ENCODE measurements around the gene KRT85.

Gene KRT85

DNA sequence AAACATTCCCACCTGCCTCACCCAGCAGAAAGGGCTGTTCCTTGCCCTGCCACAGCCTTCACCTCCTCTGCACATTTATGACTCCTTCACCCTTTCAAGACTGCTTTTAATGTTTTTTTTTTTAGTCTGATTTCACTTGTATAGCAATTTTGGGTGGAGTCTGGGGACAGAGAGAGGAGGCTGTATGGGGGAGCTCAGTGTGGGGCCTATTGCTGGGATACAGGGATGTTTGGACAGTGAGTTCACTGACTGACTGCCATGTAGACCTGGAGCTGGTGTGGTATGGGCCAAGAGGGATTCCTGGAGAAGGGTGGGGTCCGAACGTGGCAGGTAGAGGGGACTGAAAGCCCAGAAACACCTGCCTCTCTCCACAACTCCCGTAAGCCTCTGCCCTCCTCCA is 1.9 kb upstream of the KRT85 start:
- in situ Hi-C loops (cut with HindIII; ENCODE audit: low sequenced_read_pairs): no loop called here

DNA sequence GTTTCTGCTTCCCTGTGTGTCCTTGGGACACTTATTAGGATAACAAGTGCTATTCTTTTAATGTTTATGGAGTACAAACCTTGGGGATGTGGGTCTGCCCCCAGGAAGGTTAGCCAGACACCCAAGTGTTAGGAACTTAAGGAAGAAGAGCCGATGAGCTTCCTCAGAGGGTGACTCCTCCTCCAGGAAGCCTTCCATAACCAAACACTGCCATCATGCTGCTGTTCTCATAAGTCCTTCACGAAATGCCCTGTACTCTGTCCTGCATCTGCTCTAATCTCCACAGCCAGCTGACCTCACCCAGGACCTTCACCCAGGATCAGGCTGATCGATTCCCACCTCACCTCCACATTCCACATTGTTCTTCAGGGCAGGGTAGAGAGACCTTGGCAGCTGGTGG is 1.2 kb upstream of the KRT85 start:
- in situ Hi-C loops (cut with HindIII; ENCODE audit: low sequenced_read_pairs): no loop called here

DNA sequence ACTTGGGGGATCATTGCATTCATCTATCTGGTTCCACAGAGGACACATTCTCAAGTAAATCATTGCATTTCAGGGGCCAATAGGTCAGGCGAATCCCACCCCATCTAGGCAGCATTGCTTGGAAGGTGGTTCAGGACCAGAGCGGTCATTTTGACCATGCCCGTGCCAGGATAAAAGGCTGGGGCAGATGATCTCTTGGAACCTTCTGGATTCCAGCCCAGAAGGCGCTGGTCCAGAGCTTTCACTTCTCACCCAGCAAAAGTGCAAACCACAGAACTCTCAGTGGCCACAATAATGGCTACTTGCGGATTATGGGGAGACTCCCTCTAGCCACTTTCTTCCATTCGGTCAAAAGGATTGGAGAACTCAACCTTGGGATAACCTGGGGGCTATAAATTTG is 595 bp upstream of the KRT85 start:
- in situ Hi-C loops (cut with HindIII; ENCODE audit: low sequenced_read_pairs): no loop called here

DNA sequence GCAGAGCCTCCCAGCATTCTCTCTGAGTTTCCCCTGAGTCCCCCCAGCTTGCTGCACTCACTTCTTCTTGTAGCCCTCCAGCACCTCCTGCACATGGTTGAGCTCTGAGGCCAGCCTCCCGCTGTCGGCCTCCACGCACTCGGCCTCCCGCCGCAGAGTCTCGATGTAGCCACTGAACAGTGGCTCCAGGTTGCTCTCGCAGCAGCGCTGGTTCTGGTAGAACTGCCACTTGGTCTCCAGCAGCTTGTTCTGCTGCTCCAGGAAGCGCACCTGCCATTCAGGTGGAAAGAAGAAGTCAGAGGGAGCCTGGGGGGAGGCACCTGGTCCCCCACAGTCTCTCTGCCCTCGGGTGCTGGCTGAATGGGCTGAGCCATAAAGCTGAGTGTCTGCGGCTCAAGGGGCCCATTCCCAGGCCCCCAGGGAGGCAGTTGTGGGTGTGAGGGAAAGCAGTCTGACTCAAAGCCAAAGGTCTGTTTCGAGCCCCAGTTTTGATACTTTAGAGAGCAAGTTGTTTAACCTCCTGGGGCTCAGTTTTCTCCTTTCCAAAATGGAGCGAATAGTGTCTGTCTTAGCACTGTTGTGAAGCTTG is 2.3 kb downstream of the KRT85 start:
- in situ Hi-C loops (cut with HindIII; ENCODE audit: low sequenced_read_pairs): no loop called here

DNA sequence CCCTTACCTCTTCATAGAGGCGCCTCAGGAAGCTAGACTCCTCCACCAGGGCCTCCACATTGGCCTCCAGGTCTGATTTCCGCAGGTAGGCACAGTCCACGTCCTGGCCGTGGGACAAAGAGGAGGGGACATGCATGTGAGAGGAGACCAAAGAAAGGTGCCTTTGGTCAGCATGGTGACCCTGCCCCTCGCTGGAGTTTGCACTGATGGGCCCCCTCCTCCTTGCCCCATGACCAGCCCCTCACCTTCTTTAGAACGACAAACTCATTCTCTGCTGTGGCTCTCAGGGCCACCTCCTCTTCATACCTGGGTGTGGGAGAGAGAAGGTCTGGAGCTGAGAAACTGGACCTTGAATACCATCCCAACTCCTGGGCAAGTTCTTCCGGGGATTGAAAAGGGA is 3.2 kb downstream of the KRT85 start:
- in situ Hi-C loops (cut with HindIII; ENCODE audit: low sequenced_read_pairs): no loop called here

DNA sequence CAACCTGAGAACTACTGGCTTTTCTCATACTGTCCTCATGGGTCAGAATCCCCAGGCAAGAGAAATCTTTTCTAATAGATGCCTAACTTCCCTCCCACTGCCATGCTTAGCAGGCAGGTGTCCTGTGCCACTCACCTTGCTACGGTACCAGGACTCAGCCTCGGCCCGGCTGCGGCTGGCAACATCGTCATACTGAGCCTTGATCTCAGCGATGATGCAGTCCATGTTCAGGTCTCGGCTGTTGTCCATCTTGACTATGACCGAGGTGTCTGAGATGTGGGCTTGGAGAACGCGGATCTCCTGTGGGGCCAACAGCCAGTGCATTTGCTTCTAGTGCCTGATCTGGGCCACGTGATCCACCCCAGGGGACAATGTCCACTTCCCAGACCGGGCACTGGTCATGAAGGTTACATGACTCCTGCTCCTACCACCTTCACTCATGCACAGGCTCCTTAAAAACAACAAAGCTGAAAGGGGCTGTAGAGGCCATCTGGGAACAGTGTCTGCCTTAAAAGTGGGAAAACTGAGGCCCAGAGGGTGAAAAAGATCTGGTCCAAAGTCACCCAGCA is 4.1 kb downstream of the KRT85 start:
- in situ Hi-C loops (cut with HindIII; ENCODE audit: low sequenced_read_pairs): no loop called here

DNA sequence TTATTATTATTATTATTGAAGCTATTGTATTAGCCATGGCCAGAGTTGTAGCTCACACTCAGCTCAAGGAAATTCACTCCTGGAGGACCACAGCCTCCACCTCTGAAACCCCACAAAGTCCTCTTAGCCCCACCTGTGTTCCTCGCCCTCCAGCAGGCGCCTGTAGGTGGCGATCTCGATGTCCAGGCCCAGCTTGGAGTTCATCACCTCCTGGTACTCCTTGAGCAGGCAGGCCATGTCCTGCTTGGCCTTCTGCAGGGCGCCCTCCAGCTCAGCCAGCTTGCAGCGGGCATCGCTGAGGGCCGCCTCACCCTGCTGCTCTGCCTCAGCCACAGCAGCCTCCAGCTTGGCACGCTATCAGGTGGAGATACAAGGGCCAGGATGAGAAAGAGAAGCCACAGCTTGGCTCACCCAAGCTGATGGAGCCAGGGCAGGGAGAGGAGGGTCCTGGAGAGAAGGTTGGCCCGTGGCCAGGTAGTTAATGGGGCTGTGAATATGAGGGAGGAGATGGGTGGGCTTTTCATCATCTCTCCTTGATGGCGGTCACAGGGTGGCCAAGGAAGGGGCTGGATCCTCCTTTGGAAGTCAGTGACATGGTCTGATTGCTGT is 5.1 kb downstream of the KRT85 start:
- in situ Hi-C loops (cut with HindIII; ENCODE audit: low sequenced_read_pairs): no loop called here

DNA sequence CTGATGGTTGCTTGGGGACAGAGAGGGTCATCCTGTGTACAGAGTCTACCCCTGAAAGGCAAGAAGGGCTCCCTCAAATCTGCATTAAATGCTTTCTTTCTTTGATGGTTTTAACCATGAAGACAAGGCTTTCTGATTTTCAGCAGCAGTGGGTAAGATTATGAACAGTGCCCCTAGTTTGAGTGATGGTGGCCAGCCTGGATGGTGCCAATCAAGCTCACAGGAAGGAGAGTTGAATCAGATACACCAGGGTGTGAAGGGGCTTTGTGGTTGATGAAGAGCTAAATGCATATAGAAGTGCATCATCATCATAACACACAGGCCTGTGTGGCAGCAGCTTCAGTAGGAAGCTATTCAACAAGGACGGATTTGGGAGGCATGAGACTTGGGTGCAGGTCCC is 5.7 kb downstream of the KRT85 start:
- in situ Hi-C loops (cut with HindIII; ENCODE audit: low sequenced_read_pairs): no loop called here

DNA sequence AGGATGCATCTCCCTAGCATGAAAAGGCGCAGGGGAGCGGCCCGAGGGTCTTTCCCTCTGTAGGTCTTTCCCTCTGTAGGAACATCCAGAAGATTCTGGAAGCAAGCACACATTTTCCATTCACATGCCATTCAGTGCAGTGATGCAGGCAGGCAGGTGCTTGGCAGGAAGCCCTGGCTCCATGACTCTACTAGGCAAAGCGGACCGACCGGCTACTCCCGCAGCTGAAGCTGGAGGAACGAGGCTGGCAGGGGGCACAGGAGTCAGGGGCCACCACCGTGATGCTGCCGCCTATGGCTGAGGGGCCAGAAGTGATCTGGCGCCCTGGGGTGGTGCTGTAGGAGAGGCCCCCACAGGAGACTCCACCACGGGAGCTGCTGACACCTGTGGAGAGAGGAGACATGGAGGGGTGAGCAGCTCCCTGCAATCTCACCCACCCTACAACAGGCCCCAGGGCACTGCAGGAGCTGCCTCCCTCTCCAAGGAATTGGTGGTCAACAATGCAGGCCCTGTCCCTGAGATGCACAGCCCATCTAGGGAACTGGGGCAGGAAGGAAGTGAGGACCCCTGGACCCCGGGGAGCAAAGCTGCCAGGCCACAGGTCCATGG is 6.5 kb downstream of the KRT85 start:
- in situ Hi-C loops (cut with HindIII; ENCODE audit: low sequenced_read_pairs): no loop called here

DNA sequence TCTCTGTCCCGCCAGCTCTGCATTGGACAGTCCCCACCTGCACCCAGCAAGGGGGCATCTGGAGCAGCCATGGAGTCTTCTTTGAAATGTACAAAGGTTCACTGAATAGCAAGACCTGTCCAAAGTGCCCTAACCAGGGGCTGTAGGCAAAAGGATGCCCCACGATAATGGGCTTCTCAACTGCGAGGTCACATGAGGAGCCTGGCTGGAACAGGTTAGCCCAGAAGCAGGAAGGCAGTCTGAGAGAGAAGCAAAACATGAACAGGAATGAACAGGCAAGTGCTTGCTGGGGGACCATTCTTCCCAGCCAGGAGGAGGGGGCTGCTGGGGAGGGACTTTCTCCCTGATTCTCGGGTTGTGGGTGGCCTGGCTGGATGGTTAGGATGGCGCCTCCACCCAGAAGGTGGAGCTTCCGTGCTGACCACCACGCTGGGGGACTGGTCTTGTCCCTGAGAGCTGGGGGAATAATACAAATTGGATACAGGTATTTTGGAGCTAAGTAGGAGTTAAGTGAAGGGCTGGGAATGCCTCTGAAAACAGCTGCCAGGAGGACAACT is 7.1 kb downstream of the KRT85 start:
- in situ Hi-C loops (cut with HindIII; ENCODE audit: low sequenced_read_pairs): no loop called here

DNA sequence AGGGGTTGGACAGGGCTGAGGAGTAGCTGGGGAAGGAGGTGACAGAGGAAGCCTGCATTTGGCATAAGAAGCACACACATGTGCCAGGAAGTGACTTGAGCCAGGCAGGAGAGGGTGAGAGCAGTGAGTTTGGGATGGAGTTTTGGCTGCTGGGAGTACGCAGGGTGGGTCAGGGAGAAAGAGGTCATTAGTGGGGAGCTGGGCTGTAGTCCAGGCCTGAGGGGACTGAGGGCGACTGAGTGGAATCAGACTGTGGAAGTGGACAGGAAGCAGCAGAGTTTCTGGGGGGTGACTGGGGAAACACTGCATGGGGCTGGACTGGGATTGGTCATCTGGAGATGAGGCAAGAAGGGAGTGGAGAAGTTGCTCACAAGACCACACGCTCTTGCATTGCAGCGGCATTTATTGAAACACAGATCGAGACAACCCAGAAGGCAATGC is 7.6 kb downstream of the KRT85 start:
- in situ Hi-C loops (cut with HindIII; ENCODE audit: low sequenced_read_pairs): no loop called here

DNA sequence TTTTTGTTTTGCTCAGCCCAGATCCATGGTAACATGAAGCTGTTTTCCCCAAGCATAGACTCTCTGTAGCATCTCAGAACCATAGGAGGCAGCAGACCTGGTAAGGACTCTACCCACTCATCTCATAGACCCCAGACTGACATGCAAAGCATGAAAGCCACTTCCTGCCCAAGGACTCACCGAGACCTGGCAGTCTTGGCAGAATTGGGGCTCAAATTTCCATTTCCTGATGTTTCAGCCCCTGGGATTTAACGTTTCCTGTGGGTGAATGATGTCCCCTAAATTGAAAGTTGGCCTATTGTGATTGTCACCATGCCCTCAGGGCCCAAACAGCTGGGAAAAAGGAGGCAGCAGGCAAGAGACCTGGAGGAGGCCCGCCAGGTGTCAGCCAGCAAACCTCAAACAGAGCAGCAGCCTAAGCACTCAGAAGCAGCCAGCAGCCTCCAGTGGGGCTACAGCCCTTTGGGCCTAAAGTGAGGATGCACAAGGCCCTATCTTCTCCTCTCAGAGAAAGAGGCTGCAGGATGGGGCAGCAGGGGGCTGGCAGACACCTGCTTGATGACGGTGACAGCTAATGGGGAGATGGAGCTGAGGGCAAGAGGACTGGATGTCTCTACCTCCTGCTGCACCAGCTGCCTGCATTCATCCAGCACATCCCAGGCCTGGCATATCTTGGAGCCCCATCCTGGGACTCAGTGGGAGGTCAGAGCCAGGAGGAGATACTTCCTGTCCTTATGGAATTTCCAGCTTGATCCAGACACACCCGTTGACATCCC is 8.5 kb downstream of the KRT85 start:
- in situ Hi-C loops (cut with HindIII; ENCODE audit: low sequenced_read_pairs): no loop called here

DNA sequence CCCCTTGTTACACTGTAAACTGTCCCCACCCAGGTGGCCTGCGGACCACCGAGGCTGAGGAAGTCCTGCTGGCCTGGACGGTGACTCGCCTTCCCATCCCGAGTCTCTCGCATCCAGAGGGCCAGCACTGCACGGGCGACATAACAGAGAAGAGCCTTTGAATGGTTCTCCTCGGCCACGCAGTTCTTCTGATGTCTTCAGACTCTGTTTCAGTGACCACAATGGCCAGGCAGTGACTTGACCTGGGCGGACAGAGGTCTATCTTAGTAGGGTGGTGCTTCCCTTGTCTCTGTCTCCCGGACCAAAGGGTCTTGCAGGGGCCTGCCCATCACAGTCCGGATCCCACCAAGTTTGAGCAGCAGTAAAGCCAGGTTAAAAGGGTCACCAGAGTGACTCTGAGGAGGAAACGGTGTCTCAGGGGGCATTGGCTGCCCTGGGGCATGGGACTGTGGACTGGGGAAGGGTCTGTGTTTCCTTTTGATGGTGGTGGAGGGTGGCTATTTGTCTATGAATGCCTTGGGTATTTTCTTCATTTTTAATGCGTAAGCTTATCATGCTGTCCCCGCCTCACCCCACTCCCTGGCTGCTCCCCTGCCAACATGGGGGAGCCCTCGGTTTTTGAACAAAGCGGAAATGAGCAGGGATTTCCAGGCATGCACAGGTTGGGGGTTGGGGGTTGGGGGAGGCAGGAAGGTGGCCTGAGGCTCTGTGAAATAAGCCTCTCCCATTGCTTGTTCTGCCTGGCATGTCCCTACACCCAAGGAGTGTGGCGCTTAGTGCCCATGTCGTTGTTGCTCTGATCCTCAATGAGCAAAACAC is 10.3 kb downstream of the KRT85 start:
- in situ Hi-C loops (cut with HindIII; ENCODE audit: low sequenced_read_pairs): no loop called here

DNA sequence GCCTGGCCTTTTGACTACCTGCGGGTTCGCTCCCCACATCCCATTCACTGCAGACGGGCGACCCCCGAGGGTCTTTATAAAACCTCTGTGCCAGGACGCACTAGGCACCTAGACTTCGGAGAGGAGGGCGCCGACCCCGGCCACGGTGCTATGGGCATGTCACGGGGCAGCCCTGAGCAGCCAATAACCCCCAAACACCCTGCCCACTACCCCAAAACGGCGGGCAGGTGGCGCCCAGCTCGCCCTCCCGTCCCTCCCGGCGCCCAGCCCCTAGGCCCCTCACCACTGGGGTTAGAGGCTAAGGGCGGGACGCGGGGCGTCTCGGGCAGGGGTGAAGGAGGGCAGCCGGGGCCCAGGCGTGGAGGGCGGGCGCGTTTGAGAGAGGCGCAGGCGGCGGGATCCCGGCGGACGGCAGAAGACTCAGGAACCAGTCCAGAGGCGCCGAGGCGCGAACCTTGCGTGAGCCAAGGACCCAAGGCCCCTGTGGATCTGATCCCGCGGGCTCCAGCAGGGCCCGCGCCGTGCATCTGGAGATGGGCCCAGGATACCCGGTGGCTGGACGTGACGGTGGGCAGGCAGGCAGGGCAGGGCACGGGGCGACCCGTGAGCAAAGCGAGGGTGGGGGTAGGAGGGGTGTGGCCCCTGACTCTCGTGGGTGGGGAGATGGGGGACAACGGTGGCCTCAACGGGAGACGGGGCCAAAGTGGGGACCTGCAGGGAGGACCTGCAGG is 11.1 kb downstream of the KRT85 start:
- in situ Hi-C loops (cut with HindIII; ENCODE audit: low sequenced_read_pairs): no loop called here

DNA sequence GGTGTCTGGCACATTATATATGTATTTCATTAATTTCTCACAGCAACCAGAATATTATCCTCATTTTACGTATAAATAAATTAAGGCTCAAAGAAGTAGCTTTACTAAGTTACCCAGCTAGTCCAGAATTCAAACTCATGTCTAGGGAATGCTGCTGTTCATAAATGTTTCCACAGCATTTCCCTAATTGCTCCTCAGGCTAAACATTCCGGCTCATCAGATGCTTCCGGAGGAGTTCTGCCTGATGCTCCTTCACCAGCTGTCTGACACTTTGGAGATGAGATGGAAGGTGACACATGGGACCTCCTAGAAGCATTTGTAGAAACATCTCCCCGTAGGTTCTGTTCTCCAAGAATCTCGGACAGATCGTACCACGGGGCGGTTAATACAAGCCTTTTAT is 12.1 kb downstream of the KRT85 start:
- in situ Hi-C loops (cut with HindIII; ENCODE audit: low sequenced_read_pairs): no loop called here

DNA sequence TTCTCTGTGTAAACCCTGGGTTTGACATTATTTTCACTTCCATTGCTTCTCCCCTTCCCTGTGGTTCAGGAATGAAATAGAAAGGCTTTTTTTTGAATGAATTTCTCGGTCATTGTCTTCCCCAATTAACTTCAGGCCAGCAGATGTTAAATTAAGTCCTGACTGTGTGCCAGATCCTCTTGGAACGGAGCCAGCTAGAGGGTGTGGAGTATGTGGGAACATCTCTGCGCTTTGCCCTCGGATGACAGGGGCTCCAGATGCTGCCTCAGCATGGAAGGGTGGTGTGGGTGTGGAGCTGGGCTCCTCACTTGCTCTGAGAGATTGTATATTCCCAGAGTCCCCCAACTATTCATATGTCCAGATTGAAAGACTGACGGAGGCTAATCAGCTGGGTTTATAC is 13.1 kb downstream of the KRT85 start:
- in situ Hi-C loops (cut with HindIII; ENCODE audit: low sequenced_read_pairs): no loop called here

DNA sequence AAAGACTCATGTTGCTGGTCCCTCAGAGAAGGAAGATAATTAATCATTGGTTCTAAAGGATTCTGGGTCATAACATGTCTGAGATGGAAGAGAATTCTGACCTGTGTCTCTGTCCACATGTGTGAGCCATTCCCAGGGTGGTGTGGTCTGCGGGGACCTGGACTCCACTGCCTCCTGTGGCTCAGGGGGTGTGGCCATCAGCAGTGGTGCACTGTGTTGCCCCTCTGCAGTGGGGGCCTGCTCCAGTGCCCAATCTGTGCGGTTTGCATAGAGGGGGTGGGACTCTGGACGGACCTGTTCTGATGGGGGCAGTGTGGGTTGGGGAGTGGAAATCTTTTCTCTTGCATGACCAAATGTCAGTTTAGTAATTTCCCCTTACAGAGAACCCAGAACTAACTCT is 13.5 kb downstream of the KRT85 start:
- in situ Hi-C loops (cut with HindIII; ENCODE audit: low sequenced_read_pairs): no loop called here

DNA sequence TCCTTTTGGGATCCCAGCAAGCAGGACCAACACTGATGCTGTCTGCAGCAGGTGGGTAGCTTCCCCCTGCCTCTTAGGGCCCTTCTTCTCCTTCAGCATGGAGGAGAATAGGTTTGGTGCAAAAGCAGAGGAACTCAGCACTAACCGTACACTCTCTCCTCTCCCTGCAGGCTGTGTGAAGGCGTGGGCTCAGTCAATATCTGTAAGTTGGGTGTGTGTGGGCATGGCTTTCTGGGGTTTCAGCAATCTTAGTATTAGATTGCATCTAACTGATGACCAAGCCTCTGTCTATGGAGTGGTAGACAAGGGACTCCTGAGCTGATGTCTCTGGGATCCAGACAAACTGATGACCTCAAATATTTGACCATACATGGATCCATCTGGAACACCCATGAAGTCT is 14.3 kb downstream of the KRT85 start:
- in situ Hi-C loops (cut with HindIII; ENCODE audit: low sequenced_read_pairs): no loop called here

DNA sequence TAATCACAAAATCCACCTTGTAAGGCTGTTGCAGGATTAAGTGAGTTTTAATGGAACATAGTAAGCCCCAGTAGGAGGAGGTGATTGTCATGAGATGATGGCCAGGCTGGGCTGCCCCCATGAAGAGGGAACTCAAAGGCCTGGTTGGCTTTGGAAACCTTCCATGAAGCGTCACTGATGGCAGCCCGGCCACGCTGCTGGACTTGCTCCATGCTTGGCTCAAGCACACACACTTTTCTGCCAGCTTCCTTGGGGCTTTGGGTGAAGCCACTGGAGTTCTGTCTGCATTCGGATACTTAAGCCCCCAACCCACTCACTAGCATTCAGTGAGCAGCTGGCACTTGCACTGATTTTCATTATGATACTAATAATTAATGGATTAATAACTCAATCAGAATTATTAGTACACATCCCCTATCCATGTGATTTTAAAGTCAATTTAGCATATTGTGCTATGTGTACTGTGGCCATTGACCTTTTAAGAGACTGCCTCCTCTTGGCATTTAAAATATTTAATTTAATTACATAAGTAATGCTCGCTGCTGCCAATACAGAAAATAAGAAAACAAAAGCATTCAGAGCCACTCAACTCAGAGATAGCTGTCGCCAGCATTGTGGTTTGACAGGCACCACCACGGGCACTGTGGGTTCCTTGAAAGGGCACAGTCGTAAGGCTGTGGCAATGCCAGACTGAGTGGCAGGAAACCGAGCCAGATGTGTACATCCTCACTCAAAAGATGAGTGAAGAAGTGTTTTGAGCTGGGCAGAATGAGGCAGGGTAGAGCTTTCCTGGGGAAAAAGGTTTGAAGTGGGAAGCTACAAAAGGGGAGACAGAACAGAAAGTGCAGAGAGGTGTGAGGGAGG is 15.9 kb downstream of the KRT85 start:
- in situ Hi-C loops (cut with HindIII; ENCODE audit: low sequenced_read_pairs): no loop called here
